ENCODE results near the gene DYSF. TPM values are rescaled to one million over a fixed set of nuclear protein-coding genes. Genes with fewer than 3 reads are reported as not detected.

DYSF gene
- total RNA-seq, 1 experiment from 2014 or later: 0.24 TPM

DNA sequence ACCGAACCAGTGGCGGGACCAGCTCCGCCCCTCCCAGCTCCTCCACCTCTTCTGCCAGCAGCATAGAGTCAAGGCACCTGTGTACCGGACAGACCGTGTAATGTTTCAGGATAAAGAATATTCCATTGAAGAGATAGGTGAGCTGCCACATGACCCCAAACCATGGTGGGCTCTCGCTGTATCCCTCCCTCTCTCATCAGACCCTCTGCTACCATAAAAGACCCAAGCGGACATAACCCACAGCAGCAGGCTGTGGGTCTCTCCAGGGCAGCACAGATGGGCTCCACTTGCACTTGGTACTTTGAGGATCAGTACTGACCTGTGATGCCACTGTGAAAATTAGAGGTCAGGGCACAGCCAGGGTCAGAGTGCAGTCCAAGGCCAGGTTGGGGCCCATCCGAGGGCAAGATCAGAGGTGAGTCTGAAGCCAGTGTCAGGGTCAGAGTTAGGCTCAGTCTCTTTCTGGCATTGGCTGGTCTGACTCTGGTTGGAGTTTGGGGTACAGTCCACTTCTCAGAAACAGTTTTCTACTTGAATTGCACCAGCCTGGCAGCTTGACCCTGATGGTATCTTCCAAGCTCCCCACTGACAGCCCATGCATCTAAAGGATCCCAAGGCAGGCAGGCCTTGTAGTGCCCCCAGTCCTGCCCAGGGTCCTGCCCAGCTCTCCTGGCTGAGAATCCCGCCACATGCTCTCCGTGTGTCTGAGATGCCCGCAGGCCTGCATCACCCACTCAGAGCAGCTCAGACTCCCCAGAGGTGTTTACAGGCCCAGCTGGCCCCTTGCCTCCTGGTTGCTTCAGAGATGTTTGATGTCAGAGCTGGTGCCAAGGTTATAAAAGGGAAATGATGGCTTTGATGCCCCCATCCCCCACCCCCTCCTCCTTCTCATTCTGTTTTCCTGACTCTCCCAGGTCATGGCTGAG is 212.1 kb downstream of the DYSF start:
- CTCF ChIA-PET: no interaction called here
- Histone ChIP-seq H3K4me3 (ENCODE audit: low read depth, low read length, poor library complexity, severe bottlenecking) (no peak overlapping the region), H3K27ac (ENCODE audit: low read depth, low read length, poor library complexity, severe bottlenecking) (no peak overlapping the region), H3K36me3 (ENCODE audit: insufficient read depth, low read length, poor library complexity, severe bottlenecking) (no peaks in the 10 kb centered on the region), H3K9me3 (ENCODE audit: low read depth, low read length, poor library complexity, severe bottlenecking) (no peaks in the 10 kb centered on the region), H3K27me3 (replicated peaks; ENCODE audit: insufficient read depth, low read depth, low read length, poor library complexity) (no peaks in the 10 kb centered on the region), H3K4me1 (ENCODE audit: insufficient read depth, low read length, poor library complexity, severe bottlenecking) (no peaks in the 10 kb centered on the region)
- TF ChIP-seq EZH2 (IDR thresholded peaks at IDR 0.05; ENCODE audit: borderline replicate concordance, low read depth, low read length, poor library complexity, severe bottlenecking): no peak
- TF ChIP-seq, protein P1, sequence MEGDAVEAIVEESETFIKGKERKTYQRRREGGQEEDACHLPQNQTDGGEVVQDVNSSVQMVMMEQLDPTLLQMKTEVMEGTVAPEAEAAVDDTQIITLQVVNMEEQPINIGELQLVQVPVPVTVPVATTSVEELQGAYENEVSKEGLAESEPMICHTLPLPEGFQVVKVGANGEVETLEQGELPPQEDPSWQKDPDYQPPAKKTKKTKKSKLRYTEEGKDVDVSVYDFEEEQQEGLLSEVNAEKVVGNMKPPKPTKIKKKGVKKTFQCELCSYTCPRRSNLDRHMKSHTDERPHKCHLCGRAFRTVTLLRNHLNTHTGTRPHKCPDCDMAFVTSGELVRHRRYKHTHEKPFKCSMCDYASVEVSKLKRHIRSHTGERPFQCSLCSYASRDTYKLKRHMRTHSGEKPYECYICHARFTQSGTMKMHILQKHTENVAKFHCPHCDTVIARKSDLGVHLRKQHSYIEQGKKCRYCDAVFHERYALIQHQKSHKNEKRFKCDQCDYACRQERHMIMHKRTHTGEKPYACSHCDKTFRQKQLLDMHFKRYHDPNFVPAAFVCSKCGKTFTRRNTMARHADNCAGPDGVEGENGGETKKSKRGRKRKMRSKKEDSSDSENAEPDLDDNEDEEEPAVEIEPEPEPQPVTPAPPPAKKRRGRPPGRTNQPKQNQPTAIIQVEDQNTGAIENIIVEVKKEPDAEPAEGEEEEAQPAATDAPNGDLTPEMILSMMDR (conservative IDR thresholded peaks at IDR 0.05; ENCODE audit: low read depth, low read length): no peak
- intact Hi-C loops (cut with micrococcal nuclease; ENCODE audit: unreplicated experiment): no loop called here
- POLR2A ChIA-PET (ENCODE audit: low non-redundant PET): no interaction called here
- DNase-seq (ENCODE audit: low spot score): no peak
- BruUV-seq (replicated peaks): no TSS peak

DNA sequence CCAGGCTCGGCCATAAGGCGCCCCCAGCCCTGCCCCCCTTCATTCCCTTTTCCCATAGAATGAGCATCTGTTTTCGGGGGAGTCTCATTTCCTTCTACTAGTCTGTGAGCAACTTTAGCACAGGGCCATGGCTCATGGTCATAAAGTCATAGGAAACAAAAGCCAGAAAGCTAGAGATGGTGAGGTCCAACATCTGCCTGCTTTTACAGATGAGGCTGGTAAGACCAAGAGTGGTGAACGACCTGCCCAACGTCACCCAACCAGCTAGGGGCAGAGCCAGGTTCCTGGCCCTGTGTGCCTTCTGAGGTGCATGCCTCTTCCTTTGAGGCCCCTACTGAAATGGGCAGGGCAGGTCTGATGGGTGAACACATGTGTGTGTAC is 212.7 kb downstream of the DYSF start:
- ChIA-PET POLR2A (ENCODE audit: low non-redundant PET) (no interaction called here), CTCF (no interaction called here)
- Histone ChIP-seq H3K27me3 (replicated peaks; ENCODE audit: insufficient read depth, low read depth, low read length, poor library complexity) (no peaks in the 10 kb centered on the region), H3K9me3 (ENCODE audit: low read depth, low read length, poor library complexity, severe bottlenecking) (no peaks in the 10 kb centered on the region), H3K27ac (ENCODE audit: low read depth, low read length, poor library complexity, severe bottlenecking) (no peak overlapping the region), H3K4me1 (ENCODE audit: insufficient read depth, low read length, poor library complexity, severe bottlenecking) (no peaks in the 10 kb centered on the region), H3K36me3 (ENCODE audit: insufficient read depth, low read length, poor library complexity, severe bottlenecking) (no peaks in the 10 kb centered on the region), H3K4me3 (ENCODE audit: low read depth, low read length, poor library complexity, severe bottlenecking) (no peak overlapping the region)
- no peak for DNase-seq (ENCODE audit: low spot score)
- intact Hi-C loops (cut with micrococcal nuclease; ENCODE audit: unreplicated experiment): no loop called here
- no peak for TF ChIP-seq EZH2 (IDR thresholded peaks at IDR 0.05; ENCODE audit: borderline replicate concordance, low read depth, low read length, poor library complexity, severe bottlenecking)
- TF ChIP-seq, protein P1 (conservative IDR thresholded peaks at IDR 0.05; ENCODE audit: low read depth, low read length): no peak
- BruUV-seq (replicated peaks): no TSS peak

DNA sequence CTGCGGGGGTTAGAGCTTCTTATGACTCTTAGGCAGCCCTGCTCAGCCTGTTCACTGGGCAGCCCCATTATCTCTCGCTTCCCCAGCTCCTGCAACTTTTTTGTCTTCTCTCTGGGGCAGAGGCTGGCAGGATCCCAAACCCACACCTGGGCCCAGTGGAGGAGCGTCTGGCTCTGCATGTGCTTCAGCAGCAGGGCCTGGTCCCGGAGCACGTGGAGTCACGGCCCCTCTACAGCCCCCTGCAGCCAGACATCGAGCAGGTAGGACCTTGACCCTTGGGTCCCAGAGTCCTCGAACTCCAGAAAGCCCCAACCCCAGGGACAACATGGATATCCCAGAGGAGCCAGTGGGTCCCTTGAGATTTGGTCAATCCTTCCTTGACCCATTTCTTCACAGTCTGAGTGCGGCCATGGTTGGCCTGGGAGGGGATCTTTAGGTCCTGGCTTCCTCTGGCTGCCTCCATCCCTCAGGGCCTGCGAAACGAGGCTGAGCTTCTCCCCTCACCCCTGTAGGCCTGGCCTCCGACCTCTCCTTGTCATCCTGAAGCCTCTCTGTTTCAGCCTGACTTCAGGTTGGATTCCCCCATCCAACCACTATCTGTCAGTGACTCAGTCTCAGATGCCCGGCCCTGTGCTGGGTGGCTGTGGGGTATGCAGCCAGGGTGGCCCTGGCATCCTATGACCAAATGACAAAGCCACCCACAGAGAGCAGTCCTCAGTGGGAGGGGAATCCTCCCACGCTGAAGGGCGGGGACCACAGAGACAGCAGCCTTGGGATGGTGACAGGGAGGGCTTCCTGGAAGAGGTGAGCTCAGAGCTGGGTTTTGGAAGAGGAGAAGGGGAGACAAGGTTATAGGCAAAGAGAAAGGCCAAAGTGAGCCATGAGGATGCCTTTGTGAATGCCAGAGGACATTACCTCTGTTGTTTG is 214.2 kb downstream of the DYSF start:
- intact Hi-C loops (cut with micrococcal nuclease; ENCODE audit: unreplicated experiment): no loop called here

More for the DNA sequence above, 214.2 kb downstream of the DYSF start:
- no peaks in the 10 kb centered on the region for H3K36me3 ChIP-seq (ENCODE audit: insufficient read depth, low read length, poor library complexity, severe bottlenecking)
- no peaks in the 10 kb centered on the region for H3K9me3 ChIP-seq (ENCODE audit: low read depth, low read length, poor library complexity, severe bottlenecking)
- CTCF ChIA-PET: no interaction called here
- H3K4me3 ChIP-seq (ENCODE audit: low read depth, low read length, poor library complexity, severe bottlenecking): no peak overlapping the region
- no TSS peak for BruUV-seq (replicated peaks)
- DNase-seq (ENCODE audit: low spot score): no peak
- TF ChIP-seq, protein P1 (conservative IDR thresholded peaks at IDR 0.05; ENCODE audit: low read depth, low read length): no peak
- TF ChIP-seq EZH2 (IDR thresholded peaks at IDR 0.05; ENCODE audit: borderline replicate concordance, low read depth, low read length, poor library complexity, severe bottlenecking): no peak
- POLR2A ChIA-PET (ENCODE audit: low non-redundant PET): no interaction called here
- H3K4me1 ChIP-seq (ENCODE audit: insufficient read depth, low read length, poor library complexity, severe bottlenecking): no peaks in the 10 kb centered on the region
- no peaks in the 10 kb centered on the region for H3K27me3 ChIP-seq (replicated peaks; ENCODE audit: insufficient read depth, low read depth, low read length, poor library complexity)
- H3K27ac ChIP-seq (ENCODE audit: low read depth, low read length, poor library complexity, severe bottlenecking): no peak overlapping the region
